Activated CD4-positive, CD25-positive, alpha-beta regulatory T cell (primary cell): ENCODE measurements around the gene KCNH1.

Experiments
- DNase-seq, 4 experiments: peaks; one replicate each; lab custom pipeline; 2025; lab: John Stamatoyannopoulos, UW

KCNH1 gene

GRCh38 chr1:210920258-210920657 lies 213.7 kb downstream of the KCNH1 start:
- DNase-seq = no peak

DNA sequence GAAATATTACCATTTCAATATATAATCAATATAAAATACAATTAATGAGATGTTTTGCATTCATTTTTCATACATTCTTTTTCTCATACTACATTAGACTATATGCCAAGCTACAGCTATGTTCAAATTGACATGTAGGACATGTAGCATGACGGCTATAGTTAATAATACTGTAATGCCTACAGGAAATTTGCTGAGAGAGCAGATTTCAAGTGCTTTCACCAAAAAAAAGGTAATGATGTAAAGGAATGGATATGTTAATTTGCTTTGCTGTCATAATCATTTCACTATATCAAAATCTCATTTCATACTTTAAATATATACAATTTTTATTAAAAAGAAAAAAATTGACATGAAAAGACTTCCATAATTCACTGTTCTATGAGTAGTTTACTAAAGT lies 215.1 kb downstream of the KCNH1 start:
- no peak for DNase-seq

- no peak for DNase-seq
Observed at GRCh38 chr1:210917560-210918169, 216.3 kb downstream of the KCNH1 start.

GRCh38 chr1:210916548-210916947 lies 217.4 kb downstream of the KCNH1 start:
- no peak for DNase-seq

GRCh38 chr1:210915890-210916507 lies 217.9 kb downstream of the KCNH1 start:
- DNase-seq = no peak

DNA sequence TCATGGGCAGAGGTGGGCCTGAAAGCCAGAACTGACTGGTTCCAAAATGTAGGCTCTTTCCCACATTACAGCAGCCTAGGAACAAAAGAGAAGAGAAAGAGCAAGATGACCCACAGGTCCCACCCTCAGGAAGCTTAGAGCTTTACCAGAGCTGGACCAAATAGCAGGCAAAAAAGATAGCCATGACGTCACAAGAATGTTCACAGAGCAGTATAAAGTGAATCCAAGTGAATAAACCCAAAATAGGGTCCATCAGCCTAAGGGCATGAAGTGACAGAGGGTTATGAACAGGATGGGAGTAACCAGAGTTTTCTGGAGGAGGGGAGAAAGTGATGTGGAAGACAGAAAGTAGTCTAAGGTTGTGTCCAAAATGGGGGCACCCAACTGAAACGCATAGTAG lies 221.2 kb downstream of the KCNH1 start:
- DNase-seq = no peak

GRCh38 chr1:210910020-210910575 lies 223.8 kb downstream of the KCNH1 start:
- DNase-seq = no peak

DNA sequence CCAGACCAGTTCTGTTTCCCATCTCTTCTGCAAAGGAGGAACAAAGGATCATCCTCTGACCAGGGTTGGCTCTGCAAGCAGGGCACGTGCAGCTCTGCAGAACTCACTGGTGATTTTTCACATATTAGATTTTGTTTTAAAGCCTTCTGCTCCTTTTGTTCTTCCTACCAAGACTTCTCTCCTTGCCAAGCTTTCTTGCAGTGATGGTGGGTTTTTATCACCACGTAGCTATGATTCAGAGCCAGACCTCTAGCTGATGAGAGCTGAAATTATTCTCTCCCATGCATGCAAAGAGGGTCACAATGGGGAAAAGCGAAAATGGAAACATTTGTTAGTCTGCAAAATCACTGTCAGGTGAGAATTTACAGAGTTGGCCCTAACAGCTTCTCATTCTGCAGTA lies 225.2 kb downstream of the KCNH1 start:
- DNase-seq = no peak

DNA sequence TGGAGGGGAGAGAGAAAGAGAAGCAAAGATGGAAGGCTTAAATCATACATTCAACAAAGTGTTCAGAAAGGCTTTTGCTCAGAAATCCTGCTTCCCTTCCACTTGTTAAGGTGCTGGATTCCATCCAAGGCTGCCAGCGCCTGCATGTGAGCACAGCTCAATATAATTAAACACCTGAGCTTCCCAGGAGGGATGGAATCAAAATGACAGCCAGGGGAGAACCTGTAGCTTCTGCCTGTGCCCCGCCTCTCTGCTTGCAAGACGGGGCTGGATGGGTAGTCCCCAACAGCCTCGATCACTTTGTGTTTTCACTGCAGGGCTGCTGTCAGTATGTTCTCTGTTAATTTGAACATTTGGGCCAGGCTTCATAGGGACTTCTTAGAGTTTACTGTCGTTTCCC lies 225.7 kb downstream of the KCNH1 start:
- no peak for DNase-seq

DNA sequence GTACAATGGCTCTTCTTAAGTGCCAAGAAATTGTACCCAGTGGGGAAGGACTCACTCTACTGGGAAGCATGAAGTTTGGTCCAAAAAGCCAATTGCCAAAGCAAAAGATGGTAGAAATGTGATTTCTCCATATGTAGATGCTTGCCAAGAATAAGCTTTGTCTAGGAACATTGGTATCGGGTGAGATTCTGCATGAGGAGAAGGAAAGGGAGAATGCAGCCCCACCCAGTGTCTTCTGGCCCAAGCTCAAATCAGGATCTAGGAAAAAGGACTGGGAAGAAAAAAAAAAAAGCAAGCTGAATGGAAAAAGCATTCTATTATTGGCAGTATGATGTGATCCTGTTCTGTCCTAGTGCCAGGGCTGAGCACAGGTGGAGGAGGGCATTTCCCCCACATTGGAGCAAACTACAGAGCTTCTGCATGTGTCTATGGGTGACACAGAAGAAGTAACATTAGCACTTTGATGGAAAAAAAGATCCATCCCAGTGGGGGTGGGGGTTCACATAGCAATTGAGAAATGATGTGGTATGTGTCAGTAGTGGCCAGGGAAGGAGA lies 226.6 kb downstream of the KCNH1 start:
- no peak for DNase-seq

DNA sequence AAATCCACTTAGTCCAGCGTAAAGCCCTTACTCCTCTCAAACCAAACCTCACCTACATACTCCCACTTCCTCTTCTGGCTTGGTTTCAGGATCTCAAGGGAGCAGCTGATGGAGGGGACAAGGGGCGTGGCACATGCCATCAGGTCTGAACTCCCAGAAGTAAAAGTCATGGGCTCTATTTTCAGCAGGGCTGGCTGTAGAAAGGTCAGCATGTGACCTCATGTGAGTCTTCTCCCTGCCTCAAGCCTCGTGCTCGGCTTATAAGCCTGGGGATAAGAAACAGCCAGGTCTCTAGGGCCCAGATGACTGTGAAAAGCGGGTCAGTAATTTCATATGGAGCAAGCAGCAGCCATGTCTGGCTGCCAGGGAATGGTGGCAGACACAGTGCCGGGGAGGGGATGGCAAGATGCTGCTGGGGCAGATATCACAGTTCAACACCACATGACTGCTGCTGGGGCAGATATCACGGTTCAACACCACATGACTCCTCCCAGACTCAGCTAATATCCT lies 227.9 kb downstream of the KCNH1 start:
- DNase-seq = no peak

GRCh38 chr1:210905365-210905904 lies 228.5 kb downstream of the KCNH1 start:
- DNase-seq = no peak

- DNase-seq = no peak
Observed at GRCh38 chr1:210901981-210902770, 231.8 kb downstream of the KCNH1 start.

- no peak for DNase-seq
Observed at GRCh38 chr1:210900820-210901219, 233.1 kb downstream of the KCNH1 start.

DNA sequence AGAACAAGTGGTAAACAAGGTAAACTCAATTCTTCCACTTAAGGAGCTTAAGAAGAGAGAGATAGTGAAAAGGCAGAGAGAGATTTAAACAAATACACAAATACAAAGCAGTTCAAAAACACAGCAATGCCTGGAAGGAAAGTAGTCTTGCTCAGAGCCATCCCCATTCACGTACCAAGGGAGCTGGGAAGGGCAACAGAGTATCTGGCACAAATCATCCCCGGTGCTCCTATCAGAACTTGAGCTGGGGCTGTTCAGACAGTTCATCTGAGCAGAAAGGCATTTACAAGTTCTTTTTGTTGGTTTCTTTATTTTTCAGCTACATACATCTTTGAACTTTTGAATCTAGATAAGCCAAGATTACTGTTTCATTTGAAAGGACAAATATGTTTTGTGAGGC lies 233.9 kb downstream of the KCNH1 start:
- DNase-seq = no peak

- no peak for DNase-seq
Observed at GRCh38 chr1:210899676-210900075, 234.3 kb downstream of the KCNH1 start.

- no peak for DNase-seq
Observed at GRCh38 chr1:210898473-210898872, 235.5 kb downstream of the KCNH1 start.

DNA sequence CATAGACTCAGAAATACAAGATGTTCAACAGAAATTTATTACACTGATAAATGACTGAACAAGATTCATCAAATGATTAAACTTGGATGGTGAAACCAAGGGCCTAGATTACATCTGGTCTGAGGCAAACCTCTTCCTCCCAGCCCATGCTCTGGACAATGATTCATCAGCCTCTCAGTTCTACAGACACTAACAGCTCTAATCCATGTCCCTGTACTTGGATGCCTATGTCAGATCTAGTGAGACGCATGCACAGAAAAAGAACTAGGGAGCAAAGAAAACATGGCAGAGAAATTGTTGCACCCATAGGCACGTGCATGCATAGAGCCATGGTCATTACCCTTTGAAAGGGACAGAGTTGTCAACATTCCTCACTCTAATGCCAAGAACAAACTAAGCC lies 250.1 kb downstream of the KCNH1 start:
- no peak for DNase-seq

DNA sequence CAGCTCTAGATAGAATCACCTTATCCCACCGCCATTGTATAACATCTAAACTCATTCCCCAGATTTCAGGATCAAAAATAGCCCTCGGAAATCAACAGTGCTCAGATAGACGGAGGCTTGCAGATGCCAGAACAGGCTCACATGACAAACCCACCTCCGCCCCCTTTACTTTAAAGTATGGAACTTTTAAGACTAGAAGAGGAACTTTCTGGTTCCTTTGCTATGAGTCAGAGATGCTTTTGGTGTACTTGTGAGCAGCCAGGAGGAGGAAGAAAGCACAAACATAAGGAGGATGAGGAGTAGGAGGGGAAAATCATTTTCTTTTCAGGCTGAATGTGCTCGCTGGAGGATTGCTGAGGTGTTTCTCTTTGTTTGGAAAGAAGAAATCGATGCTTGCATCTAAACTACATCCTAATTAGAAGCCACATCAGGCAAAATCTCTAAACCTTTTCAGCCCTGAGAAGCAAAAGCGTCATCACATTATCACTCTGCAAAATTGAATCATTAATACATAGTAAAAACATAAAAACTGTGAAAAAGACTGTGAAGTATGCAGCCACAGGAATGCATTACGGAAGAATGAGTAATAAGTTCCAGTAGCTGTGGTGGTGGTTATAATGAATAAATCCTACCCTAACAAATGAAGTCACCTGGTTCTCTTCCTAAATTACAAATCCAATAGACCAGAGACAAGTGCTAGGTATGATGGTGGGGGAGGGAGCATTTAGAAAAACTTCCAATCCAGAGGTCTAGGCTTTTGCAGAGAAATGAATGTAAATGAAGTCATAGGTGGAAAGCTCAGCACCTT lies 251.3 kb downstream of the KCNH1 start:
- DNase-seq = no peak

DNA sequence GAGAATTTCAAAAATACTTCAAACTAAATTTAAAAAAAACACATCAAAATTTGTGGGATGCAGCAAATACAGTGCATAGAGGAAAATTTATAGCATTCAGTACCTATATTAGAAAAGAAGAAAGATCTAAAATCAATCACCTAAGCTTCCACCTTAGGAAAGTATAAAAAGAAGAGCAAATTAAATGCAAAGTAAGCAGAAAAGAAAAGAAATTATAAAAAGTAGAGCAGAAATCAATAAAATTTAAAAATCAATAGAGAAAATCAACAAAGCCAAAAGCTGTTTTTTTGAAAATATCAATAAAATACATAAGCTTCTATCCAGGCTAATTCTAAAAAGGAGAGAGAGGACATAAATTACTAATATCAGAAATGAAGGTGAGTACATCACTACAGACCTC lies 255.4 kb downstream of the KCNH1 start:
- no peak for DNase-seq

- DNase-seq = no peak
Observed at GRCh38 chr1:210876275-210876674, 257.7 kb downstream of the KCNH1 start.
